ENCODE data around the gene FEN1. TPM values are rescaled to one million over a fixed set of nuclear protein-coding genes. Genes with fewer than 3 reads are reported as not detected.

Gene FEN1
- polyA plus RNA-seq, 4 donors, result 34.4 to 41.0 (median 38.8) TPM

DNA sequence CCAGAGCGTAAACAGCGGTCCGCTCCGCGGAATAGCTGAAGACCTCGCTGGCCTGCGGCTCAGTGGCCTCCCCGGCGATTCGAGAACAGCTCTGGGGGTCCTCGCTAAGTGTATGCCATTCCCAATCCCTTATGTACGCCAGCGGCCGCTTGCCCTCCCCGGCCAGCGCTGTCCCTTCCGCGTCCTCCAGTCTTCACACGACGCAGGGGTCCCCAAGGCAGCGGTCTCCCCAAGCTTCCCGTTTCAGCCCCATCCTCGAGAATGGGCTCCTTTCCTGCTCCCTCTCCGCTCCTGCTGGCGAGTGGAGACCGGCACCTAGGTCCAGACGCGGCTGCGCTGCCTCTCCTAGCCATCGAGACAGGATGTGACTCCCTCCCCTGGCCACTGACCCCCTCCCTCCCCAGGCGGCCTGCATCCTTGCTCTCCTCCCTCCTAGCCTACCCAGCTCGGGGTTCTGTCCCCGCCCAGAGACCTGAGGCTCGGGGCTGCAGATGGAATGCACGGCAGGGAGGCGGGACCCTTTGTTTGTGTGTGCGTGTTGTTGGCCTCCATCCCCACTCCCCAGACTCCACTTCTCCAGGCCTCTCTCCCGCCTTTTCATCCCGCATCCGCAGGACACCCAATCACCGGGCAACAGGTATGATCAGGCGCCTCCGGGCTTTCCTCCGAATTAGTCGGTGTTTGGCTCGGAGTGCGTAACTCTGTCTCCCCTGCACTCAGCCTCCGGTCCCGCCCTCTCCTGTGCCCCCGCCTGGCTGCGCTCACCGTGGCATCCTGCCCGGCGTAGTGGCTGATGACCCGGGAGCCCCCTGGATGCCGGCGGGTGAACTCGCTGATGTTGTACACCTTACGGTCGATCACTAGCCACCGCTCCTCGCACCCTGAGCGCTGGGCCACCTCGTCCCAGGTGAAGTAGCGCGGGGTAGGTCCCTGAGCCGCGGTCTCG, 23.4 kb downstream of the FEN1 start:
- no peak for DNase-seq (ENCODE audit: low read depth in 4 of 4, low spot score in 3 of 4)

DNA sequence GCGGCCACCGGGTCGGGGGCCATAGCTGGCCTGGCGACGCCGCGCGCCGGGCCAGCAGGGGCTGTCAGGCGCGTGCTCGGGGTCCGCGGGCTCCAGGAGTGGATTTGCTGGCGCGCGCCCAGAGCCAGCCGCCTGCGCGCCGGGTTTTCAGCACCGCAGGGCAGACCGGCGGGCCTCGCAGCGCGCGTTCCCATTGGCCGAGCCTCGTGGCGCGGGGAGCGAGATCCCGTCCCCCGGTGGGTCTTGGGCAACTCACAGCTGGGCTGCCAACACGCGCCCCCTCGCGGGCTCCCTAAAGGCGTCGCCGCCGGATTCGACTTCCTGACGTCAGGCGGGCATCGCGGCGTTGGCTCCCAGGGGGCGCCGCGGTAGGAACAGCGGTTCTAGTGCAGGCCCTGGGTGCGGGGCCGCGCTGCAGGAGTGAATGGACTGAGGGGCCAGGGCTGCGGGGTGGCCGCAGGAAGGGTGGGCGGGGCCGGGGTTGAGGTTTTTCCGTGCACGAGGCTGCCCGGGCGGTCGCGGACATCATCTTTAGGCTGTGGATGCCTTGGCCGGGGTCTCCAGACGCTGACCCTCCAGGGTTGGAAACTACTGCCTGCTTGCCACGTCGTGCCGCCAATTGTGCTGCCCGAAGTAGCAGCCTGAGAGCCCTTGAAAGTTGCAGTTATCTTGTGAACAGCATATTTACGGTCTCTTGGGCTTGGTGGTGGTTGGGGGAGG, 24.2 kb downstream of the FEN1 start, which contains the start of gene FADS1:
Gene FADS1, minus strand, starts transcription at position 268 of the 720 bp plus-strand sequence. Its CDS starts 74 bp downstream, at position 194.
- peak in 3 of 4 donors; percentile 81 to 84 (median 83) for DNase-seq (ENCODE audit: low read depth in 4 of 4, low spot score in 3 of 4)

DNA sequence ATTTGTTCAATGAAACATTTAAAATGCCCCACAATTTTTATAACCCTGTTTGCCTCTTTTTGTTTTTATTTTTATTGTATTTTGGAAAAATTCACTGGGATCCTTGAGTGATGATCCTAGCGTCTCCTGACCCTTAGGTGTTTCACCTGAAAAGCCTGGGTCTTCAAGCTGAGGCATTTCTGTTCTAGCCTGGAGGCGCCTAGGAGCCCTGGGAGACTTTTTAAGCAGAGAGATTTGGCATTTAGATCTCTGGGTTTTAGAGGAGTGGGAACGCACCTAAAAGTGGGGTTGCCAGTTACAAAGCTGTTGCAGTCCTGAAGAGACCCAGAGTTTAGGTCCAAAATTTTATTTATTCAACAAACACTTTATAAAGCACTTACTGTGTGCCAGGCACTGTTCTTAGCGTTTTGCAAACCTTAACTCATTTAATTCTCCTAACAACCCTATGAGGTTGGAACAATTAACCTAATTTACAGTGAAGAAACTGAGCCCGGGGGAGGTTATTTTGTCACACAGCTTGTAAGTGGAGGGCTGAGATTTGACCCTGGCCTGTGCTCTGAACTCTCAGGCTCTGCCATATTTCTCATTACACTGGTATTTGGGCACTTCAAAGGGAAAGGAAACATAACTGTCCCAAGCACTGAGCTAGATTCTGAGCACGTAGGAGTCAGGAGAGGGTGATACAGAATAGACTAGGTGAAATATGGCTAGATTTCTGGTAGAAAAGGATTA, 24.9 kb downstream of the FEN1 start:
- no peak for DNase-seq (ENCODE audit: low read depth in 4 of 4, low spot score in 3 of 4)

DNA sequence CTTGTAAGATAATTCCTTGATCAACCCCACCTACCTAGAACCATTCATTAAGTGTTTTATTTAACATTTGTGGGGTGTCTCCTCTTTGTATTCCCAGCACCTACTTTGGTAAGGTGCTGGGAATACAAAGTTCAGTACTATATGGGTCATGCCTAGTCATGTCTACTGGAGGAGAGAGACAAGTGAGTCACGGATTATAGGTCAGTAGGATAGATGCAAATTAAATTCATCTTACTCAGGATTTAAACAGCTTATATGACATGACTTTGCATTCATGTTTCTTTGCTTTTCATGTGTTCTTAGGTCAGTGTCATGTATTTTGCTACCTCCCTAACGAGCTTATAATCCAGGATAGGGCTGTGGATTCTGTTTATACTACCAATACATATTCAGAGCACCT, 27.5 kb downstream of the FEN1 start:
- no peak for DNase-seq (ENCODE audit: low read depth in 4 of 4, low spot score in 3 of 4)

DNA sequence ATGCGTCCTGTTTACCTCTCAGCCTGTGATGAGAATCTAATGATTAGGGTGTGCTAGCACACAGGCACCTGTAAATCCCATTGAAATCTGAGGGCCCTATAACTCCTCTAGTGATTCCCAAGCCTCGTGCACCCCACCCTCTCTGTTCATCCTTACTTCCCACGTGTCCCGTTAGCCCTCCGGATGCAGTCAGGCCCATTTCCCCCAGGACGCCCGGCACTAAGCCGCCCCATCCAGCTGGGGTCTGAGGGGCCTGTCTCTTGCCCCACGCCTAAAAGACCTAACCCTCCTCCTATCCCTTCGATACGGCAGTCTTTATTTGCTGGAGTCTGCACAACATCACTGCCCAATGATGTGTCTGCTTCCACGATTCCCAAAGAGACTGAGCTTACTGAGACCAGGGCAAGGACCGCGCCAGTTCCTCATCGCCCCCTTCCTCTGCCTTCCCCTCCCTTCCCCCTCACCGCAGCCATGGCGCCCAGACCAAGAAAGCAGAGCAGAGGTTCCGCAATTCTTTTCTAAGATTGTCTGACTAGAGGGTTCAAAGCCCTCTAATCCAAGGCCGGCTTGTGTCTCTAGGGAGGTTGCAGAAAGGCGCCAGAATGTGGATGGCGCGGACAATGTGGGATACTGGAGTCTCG, 34.3 kb downstream of the FEN1 start:
- DNase-seq (ENCODE audit: low read depth in 4 of 4, low spot score in 3 of 4), result no peak

DNA sequence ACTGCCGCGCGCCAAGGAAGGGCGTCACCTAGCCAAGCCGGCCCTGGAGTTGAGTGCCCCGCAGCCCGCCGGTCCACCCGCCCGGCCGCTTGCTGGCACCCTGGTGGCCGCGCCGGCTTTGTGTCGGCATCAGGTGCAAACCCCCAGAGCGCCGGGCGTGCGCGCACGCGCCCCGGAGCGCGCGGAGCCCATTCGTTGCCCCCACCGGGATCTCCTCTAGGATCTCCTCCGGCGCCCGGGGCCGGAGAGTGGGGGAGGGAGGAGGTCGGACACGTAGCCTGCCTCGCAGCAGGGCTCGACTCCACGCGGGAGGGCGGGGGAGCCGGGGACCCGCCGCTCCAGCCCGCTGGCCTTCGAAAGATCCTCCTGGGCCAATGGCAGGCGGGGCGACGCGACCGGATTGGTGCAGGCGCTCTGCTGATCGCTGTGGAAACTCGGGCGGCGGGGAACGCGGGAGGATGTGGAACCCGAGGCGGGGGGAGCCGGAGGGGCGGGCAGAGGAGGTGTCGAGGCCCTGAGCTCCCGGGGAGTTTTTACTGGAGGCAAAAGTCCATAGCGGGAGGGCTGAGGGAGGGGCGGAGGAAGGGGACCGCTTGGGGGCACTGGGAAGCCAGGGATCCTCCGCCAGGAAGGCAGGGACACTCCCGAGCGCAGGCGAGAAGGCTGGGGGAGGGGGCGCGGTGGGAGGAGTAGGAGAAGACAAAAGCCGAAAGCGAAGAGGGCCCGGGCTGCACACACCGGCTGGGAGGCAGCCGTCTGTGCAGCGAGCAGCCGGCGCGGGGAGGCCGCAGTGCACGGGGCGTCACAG, 35.1 kb downstream of the FEN1 start, which contains the start of gene FADS2:
Gene FADS2, plus strand, starts transcription at position 730 of the 808 bp plus-strand sequence. CDS start 91 bp downstream, outside the sequence.
- peak in 3 of 4 donors; percentile 81 to 88 (median 86) for DNase-seq (ENCODE audit: low read depth in 4 of 4, low spot score in 3 of 4)

DNA sequence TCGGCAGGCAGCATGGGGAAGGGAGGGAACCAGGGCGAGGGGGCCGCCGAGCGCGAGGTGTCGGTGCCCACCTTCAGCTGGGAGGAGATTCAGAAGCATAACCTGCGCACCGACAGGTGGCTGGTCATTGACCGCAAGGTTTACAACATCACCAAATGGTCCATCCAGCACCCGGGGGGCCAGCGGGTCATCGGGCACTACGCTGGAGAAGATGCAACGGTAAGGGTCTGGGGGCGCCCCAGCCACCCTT, 35.6 kb downstream of the FEN1 start:
- DNase-seq (ENCODE audit: low read depth in 4 of 4, low spot score in 3 of 4), result no peak

DNA sequence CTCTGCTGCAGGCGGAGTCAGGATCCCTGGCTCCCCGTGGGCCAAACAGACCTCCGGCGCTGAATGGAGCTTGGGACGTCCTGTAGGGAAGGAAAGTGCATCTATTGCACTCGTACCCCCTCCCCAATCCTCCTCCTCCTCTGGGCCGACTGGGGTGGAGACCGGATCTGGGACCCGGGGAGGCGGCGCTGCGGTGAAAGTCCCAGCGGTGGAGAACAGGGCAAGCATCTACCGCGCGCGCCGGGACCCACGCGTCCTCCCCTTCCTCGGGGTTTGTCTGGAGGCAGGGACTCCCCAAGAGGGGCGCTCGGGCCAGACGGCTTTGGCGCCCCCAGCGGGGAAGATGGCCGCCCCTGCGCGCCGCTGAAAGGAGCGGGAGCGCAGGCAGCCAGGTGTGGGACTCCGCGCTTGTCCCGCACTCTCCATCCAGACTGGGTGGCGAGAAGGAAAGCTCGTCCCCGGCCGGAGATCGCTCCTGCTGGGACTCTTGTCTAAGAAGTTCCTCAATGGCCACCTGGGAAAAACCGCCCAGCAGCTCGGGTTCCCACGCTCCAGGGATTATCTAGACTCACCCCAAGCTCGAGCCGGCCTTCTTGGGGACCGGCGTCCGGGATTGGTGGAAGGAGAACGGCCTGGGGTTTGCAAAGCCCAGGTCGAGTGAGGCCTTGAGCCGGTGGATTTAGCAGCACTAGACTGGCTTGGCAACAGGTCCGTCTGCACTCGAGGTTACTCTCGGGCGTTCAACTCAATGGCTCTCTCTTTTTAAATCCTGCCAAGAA, 36.1 kb downstream of the FEN1 start:
- DNase-seq (ENCODE audit: low read depth in 4 of 4, low spot score in 3 of 4), result no peak

DNA sequence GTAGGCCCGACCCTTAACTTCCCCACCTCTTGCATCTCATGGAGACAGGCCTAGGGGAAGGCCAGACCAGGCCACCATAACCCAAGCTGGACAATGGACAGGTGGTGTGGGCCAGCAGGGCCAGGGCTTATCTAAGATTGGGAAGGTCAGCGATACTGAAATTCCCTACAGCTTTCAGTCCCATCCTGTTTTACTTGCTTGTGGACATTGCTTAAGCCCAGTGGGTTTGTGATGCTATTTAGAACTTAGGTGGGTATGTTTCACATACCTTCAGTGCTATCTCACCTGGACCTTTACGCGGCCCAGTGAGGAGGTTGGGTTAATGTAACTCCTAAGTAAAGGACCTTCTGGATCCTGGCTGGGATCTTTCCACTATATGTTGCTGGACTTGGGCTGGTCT, 37.1 kb downstream of the FEN1 start:
- DNase-seq (ENCODE audit: low read depth in 4 of 4, low spot score in 3 of 4), result no peak

DNA sequence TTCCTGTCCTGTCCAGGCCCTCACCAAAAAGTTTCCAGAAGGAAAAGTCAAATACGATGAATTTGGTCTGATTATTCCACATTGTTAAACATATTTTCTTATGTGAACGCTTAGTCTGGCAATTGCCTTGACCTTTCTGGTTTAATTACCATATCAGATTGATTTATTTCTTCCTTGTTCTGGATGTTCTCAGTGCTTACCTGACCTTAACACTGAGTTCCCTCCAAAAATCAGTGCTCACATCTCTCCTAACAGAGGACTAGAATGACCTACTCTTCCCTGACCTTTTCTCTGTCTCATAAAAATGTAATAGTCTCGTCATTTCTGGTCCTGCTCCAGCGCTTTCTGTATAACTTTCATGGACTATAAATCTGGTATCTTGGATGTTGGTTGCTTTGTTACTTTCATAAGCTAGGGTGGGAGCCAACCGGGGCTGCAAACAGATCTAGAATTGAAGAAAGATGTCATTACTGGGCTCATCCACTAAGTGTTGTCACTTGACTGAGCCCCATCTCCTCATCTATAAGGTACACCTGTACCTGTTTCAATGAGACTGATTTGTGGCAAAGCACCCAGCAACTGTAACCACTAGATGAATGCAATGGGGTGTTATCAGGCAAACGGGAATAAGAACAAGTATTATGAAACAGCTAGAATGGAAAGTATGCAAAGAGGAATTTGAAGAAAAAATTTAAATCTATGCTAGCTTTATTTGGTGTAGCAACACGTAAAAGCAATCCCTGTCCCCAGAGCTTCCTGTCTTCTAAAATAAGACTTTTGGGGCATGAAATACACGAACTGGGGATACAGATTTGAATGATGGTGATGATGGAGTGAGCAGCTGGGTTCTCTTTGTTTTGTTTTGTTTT, 37.8 kb downstream of the FEN1 start:
- no peak for DNase-seq (ENCODE audit: low read depth in 4 of 4, low spot score in 3 of 4)

DNA sequence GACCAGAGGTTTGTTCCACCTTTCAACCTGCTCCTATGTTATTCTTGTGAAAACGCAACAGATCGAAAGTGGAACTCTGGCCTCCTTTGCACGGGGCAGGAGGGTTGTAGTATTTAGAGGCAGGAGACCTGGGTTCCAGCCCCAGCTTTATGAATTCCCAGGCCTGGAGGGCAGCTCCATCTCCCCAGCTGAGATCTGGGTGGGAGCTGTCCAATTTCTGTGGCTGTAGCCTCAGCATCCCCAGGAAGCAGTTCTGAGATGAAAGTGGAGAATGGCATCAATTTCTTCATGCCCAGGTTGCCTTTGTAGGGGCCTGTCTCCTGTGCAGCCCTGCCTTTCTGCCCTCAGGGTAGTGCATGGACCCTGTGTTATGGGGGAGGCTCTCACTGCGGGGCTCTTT, 39.5 kb downstream of the FEN1 start:
- DNase-seq (ENCODE audit: low read depth in 4 of 4, low spot score in 3 of 4), result no peak

DNA sequence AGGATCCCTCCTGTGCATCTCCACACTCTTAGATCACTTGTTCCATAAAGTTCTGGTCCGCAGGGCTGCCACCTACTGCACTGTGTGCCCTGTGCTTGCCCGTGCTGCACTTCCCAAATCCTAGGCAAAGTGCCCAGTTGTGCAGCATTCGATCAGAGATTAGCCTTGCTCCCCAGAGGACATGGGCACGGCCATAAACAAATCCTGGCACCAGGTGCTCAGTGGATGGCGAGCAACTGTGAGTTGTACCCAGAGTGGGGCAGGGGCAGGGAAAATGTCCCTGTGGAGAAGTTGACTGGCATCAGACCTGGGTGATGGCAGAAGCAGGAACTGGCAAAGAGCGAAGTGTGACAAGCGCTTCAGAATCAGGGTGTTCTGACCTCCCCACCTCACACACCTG, 40.0 kb downstream of the FEN1 start:
- DNase-seq (ENCODE audit: low read depth in 4 of 4, low spot score in 3 of 4), result no peak

DNA sequence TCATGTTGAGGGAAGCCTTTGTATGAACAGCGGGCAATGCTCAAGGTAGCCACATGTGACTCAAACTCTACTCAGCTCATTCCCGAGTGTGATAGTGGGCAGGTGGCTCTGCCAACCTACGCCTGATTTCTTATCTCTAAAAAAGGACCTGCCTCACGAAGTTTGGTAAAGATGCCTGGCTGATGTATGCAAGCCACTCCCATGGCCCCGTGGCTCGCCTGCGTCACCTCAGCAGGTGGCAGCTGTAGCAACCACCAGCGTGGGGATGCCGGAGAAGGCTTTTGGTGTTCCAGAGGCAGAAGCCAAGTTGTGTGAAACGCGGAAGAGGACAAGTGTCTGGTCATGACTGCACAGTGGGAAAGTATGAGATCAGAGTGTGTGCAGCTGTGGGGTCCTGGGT, 40.8 kb downstream of the FEN1 start:
- no peak for DNase-seq (ENCODE audit: low read depth in 4 of 4, low spot score in 3 of 4)

DNA sequence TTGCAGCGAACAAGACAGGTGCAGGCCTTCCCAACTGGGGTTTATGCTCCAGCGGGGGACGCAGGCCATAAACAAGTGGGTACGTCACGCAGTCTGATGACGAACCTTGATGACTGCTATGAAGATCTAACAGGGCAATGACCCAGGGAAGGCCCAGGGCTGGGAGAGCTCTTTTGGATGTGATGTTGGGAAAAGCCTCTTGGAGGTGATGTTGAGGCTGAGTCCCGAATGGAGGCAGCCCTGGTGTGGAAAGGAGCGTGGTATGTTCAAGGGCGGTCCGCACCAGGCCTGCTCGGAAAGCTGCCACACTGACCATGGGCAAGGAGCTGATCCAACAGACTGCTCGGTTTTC, 41.2 kb downstream of the FEN1 start:
- DNase-seq (ENCODE audit: low read depth in 4 of 4, low spot score in 3 of 4), result no peak

DNA sequence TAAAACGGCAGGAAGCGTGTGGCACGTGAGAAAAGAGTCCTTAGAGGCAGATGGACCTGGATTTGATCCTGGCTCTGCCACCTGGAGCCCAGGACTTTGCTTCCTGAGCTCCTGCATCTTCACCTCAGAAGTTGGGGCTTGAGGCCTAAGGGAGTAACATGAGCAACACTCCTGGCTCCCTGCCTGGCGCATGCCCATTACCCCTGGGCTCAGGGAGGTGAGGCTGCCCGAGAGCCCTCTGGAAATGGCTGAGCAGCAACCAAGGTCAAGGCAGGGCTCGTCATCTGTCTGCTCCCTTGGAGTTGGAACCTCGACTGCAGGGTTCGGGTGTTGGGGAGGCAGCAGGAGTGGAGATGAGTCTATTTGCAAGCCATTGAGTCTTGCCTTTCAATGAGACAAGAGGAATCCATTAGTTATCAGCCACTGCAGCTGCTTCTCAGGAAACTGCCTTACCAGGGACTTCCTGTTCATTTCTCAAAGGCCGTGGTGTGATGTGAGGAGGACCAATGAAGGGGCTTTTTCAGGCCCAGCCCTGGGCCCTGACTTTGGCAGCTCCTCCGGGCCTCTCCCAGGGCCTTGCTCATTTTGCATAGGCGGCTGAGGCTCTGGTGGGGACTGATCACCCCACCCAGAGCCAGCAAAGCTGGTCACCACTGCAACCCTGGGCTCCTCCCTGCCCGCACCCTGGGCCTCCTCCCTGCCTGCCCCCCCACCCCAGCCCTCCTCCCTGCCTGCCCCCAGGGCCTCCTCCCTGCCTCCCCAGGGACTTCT, 41.8 kb downstream of the FEN1 start:
- DNase-seq (ENCODE audit: low read depth in 4 of 4, low spot score in 3 of 4), result no peak

DNA sequence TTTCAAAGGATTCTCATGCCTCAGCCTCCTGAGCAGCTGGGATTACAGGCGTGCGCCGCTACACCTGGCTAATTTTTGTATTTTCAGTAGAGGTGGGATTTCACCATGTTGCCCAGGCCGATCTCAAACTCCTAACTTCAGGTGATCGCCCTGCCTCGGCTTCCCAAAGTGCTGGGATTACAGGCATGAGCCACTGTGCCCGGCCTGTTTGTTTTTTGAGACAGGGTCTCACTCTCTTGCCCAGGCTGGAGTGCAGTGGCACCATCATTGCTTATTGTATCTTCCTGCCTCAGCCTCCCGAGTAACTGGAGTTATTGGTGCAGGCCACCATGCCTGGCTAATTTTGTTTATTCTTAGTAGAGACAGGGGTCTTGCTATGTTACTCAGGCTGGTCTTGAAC, 43.5 kb downstream of the FEN1 start:
- DNase-seq (ENCODE audit: low read depth in 4 of 4, low spot score in 3 of 4), result no peak

DNA sequence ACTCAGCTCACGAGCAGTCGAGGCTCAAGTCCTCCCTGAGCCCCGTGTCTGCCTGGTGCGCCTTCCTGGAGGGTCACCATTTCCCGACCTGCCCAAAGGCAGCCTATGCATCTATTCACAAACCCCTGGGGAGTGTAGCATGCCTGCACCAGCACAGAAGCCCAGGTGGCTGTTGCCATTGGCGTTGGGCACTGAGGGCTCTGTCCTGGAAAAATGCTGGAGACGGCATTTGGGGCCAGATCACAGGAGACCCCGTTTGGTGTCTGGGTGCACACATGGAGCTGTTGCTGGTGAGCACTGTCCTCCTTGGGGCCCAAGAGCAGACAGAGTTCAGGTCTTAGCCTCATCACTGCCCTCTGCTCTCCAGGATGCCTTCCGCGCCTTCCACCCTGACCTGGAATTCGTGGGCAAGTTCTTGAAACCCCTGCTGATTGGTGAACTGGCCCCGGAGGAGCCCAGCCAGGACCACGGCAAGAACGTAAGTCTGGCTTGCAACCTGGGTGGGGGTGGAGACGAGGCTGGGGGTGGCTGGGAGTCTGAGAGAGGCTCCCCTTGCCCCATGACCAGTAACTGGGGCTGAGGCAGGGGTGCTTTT, 44.8 kb downstream of the FEN1 start:
- DNase-seq (ENCODE audit: low read depth in 4 of 4, low spot score in 3 of 4), result no peak
